A549 (cell line): Measurements from ENCODE around the gene TMEM37.

ENCODE experiments used
- PHF8 ChIP-seq: fragments of 200-600 bp; sonication (generic); IDR thresholded peaks from 2 replicates; pipeline ENCODE4 v1.6.1; 2016; ENCODE audit warnings: low read depth, mild to moderate bottlenecking, antibody characterized with exemption, moderate library complexity, borderline replicate concordance
- POLR2A ChIP-seq: IDR thresholded peaks from 2 replicates; pipeline ENCODE4 v1.6.1; 2012; ENCODE audit warnings: mild to moderate bottlenecking, low read length
- TF ChIP-seq, protein P1 (sequence below): fragments of >200 bp; sonication (Bioruptor Twin); formaldehyde crosslinking; IDR thresholded peaks from 3 replicates; pipeline ENCODE4 v1.5.1; 2016

- TF ChIP-seq POLR2A (no peak), PHF8 (no peak)
- TF ChIP-seq, protein P1, sequence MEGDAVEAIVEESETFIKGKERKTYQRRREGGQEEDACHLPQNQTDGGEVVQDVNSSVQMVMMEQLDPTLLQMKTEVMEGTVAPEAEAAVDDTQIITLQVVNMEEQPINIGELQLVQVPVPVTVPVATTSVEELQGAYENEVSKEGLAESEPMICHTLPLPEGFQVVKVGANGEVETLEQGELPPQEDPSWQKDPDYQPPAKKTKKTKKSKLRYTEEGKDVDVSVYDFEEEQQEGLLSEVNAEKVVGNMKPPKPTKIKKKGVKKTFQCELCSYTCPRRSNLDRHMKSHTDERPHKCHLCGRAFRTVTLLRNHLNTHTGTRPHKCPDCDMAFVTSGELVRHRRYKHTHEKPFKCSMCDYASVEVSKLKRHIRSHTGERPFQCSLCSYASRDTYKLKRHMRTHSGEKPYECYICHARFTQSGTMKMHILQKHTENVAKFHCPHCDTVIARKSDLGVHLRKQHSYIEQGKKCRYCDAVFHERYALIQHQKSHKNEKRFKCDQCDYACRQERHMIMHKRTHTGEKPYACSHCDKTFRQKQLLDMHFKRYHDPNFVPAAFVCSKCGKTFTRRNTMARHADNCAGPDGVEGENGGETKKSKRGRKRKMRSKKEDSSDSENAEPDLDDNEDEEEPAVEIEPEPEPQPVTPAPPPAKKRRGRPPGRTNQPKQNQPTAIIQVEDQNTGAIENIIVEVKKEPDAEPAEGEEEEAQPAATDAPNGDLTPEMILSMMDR = no peak
These were observed 30.2 kb downstream of the TMEM37 start for GRCh38 chr2:119461811-119462210.
